Epithelial cell of prostate (primary cell): ENCODE measurements around the gene APLP2.
"Not testable (repeated sequence)": the region's sequence is repeated elsewhere in the genome, so short reads cannot be mapped to it uniquely, and the experiment has no call there.

ENCODE experiments used
- DNase-seq: peaks from one replicate; pipeline ENCODE4 v3.0.0-alpha.2; 2011; ENCODE audit warnings: low read depth, low spot score
- H3K27ac ChIP-seq: fragments of 450-650 bp; 2 replicates; pipeline ENCODE4 v1.5.1; 2017; ENCODE audit warnings: mild to moderate bottlenecking

APLP2 gene

GRCh38 chr11:130088217-130088616 is 18.5 kb downstream of the APLP2 start:
- peak overlapping the region; percentile 38 for H3K27ac ChIP-seq
- DNase-seq, result no peak

GRCh38 chr11:130088919-130089673 is 19.4 kb downstream of the APLP2 start:
- peak overlapping the region; percentile 38 for H3K27ac ChIP-seq
- no peak for DNase-seq

GRCh38 chr11:130089674-130090073 is 20.0 kb downstream of the APLP2 start:
- peak overlapping the region; percentile 38 for H3K27ac ChIP-seq
- DNase-seq, result no peak

- not testable (repeated sequence) for H3K27ac ChIP-seq, DNase-seq
These were observed 20.8 kb downstream of the APLP2 start for GRCh38 chr11:130090517-130090916.

GRCh38 chr11:130091169-130091568 is 21.5 kb downstream of the APLP2 start:
- H3K27ac ChIP-seq, DNase-seq: not testable (repeated sequence)

- H3K27ac ChIP-seq, result no peak overlapping the region
- DNase-seq, result no peak
These were observed 23.0 kb downstream of the APLP2 start for GRCh38 chr11:130092661-130093060.

- no peak for DNase-seq
- no peak overlapping the region for H3K27ac ChIP-seq
These were observed 24.9 kb downstream of the APLP2 start for GRCh38 chr11:130094614-130095013.

- H3K27ac ChIP-seq, result no peak overlapping the region
- DNase-seq, result no peak
These were observed 25.6 kb downstream of the APLP2 start for GRCh38 chr11:130095326-130095725.

- H3K27ac ChIP-seq, result no peak overlapping the region
These were observed 26.3 kb downstream of the APLP2 start for GRCh38 chr11:130096042-130096441.

GRCh38 chr11:130096823-130097222 is 27.1 kb downstream of the APLP2 start:
- DNase-seq, result no peak
- H3K27ac ChIP-seq, result no peak overlapping the region

More at GRCh38 chr11:130096042-130096441, 26.3 kb downstream of the APLP2 start:
- DNase-seq, result no peak

- DNase-seq, result no peak
- no peak overlapping the region for H3K27ac ChIP-seq
These were observed 27.6 kb downstream of the APLP2 start for GRCh38 chr11:130097285-130097684.

GRCh38 chr11:130099356-130099755 is 29.7 kb downstream of the APLP2 start:
- no peak overlapping the region for H3K27ac ChIP-seq
- no peak for DNase-seq

GRCh38 chr11:130100381-130101095 is 30.8 kb downstream of the APLP2 start:
- no peak overlapping the region for H3K27ac ChIP-seq
- DNase-seq, result no peak

GRCh38 chr11:130101661-130102060 is 32.0 kb downstream of the APLP2 start:
- no peak for DNase-seq
- H3K27ac ChIP-seq, result no peak overlapping the region

GRCh38 chr11:130102301-130103249 is 32.9 kb downstream of the APLP2 start:
- DNase-seq, result no peak
- H3K27ac ChIP-seq, result peak overlapping the region; percentile 44

- no peak for DNase-seq
- H3K27ac ChIP-seq, result peak overlapping the region; percentile 44
These were observed 33.7 kb downstream of the APLP2 start for GRCh38 chr11:130103296-130103814.

- H3K27ac ChIP-seq, result peak overlapping the region; percentile 24
- no peak for DNase-seq
These were observed 36.7 kb downstream of the APLP2 start for GRCh38 chr11:130106381-130106780.

- not testable (repeated sequence) for H3K27ac ChIP-seq, DNase-seq
These were observed 39.0 kb downstream of the APLP2 start for GRCh38 chr11:130108671-130109070.

- H3K27ac ChIP-seq, result no peak overlapping the region
- DNase-seq, result no peak
These were observed 39.7 kb downstream of the APLP2 start for GRCh38 chr11:130109386-130109785.
